Colonic mucosa (tissue), 4 donors: ENCODE data around the gene CCDC170. TPM values are rescaled to one million over a fixed set of nuclear protein-coding genes. Genes with fewer than 3 reads are reported as not detected.
A peak's percentile ranks its signal among the peaks of the same experiment; 100 is the strongest.

Source experiments
- DNase-seq: peaks from one replicate; pipeline ENCODE4 v3.0.0-alpha.2; 2020
- H3K27ac ChIP-seq: fragments of 200-600 bp; one replicate; pipeline ENCODE4 v1.8.0; 2021
- H3K27me3 ChIP-seq: fragments of 200-600 bp; one replicate; pipeline ENCODE4 v1.8.0; 2021
- H3K36me3 ChIP-seq: fragments of 200-600 bp; one replicate; pipeline ENCODE4 v1.8.0; 2021
- H3K4me1 ChIP-seq: fragments of 200-600 bp; one replicate; pipeline ENCODE4 v1.8.0; 2021; ENCODE audit warnings: mild to moderate bottlenecking
- H3K4me3 ChIP-seq: fragments of 200-600 bp; one replicate; pipeline ENCODE4 v1.8.0; 2021
- H3K9ac ChIP-seq, 2 donors: one replicate each; pipeline ENCODE4 v1.7.0; 2013; ENCODE audit warnings: control low read depth in 2 of 2, low read depth in 2 of 2, low read length in 2 of 2
- H3K9me3 ChIP-seq: fragments of 200-600 bp; one replicate; pipeline ENCODE4 v1.8.0; 2021
- CTCF ChIP-seq: fragments of 200-600 bp; IDR thresholded peaks from one replicate; pipeline ENCODE4 v1.8.0; 2022; ENCODE audit warnings: antibody characterized with exemption, mild to moderate bottlenecking
- intact Hi-C: fragments of 100-400 bp; cut with DNase I; formaldehyde crosslinking; loops from one replicate; pipeline ENCODE4 v1.14.1; 2022
- total RNA-seq, 2 donors: library from RNA; stranded (reverse); fragmentation: NEBNext Ultra II Directional in 1 of 2; extraction: Animal tissue kit (Norgen Biotek cat#: 25700) in 1 of 2; gene quantifications; one replicate each; pipeline ENCODE4 v1.2.1, GENCODE V29; 2021
- donor health status: healthy.
- donor health status: DM: no; HTN: no; CAD: no.
- donor health status: DM: no; HTN: no; CAD: no.

Gene CCDC170
- total RNA-seq, 2 donors from 2014 or later, result 0.77 to 0.86 TPM

GRCh38 chr6:151494936-151495320, 1.1 kb downstream of the CCDC170 start:
- H3K27me3 ChIP-seq, result peaks cover 15% of the 10 kb centered on the region
- no peaks in the 10 kb centered on the region for H3K36me3 ChIP-seq
- TF ChIP-seq CTCF, result no peak
- no peaks in the 10 kb centered on the region for H3K4me1 ChIP-seq
- DNase-seq, result no peak
- H3K9ac ChIP-seq, result peak overlapping the region in 1 of 2 donors; percentile 12
- peak overlapping the region; percentile 36 for H3K27ac ChIP-seq
- no peaks in the 10 kb centered on the region for H3K9me3 ChIP-seq
- intact Hi-C loops, result no loop called here
- peak overlapping the region; percentile 43 for H3K4me3 ChIP-seq

GRCh38 chr6:151495380-151495779, 1.6 kb downstream of the CCDC170 start:
- H3K9ac ChIP-seq, result no peak overlapping the region
- H3K4me3 ChIP-seq, result no peak overlapping the region
- DNase-seq, result no peak
- no peaks in the 10 kb centered on the region for H3K36me3 ChIP-seq
- no peak for TF ChIP-seq CTCF
- intact Hi-C loops, result no loop called here
- peaks cover 15% of the 10 kb centered on the region for H3K27me3 ChIP-seq
- no peaks in the 10 kb centered on the region for H3K9me3 ChIP-seq
- no peaks in the 10 kb centered on the region for H3K4me1 ChIP-seq
- H3K27ac ChIP-seq, result no peak overlapping the region

GRCh38 chr6:151497905-151498304, 4.1 kb downstream of the CCDC170 start:
- DNase-seq, result no peak
- Histone ChIP-seq H3K36me3 (no peaks in the 10 kb centered on the region), H3K9me3 (no peaks in the 10 kb centered on the region), H3K4me3 (no peak overlapping the region), H3K4me1 (no peaks in the 10 kb centered on the region), H3K27ac (no peak overlapping the region), H3K27me3 (peaks cover 15% of the 10 kb centered on the region), H3K9ac (no peak overlapping the region)
- TF ChIP-seq CTCF, result no peak
- intact Hi-C loops, result no loop called here

GRCh38 chr6:151498327-151498726, 4.5 kb downstream of the CCDC170 start:
- no peak overlapping the region for H3K27ac ChIP-seq
- no peak overlapping the region for H3K9ac ChIP-seq
- no peak for TF ChIP-seq CTCF
- no peaks in the 10 kb centered on the region for H3K9me3 ChIP-seq
- peaks cover 14% of the 10 kb centered on the region for H3K27me3 ChIP-seq
- no peaks in the 10 kb centered on the region for H3K4me1 ChIP-seq
- H3K4me3 ChIP-seq, result no peak overlapping the region
- H3K36me3 ChIP-seq, result no peaks in the 10 kb centered on the region
- intact Hi-C loops, result no loop called here
- no peak for DNase-seq

- Histone ChIP-seq H3K9me3 (no peaks in the 10 kb centered on the region), H3K4me3 (no peak overlapping the region), H3K4me1 (no peaks in the 10 kb centered on the region), H3K9ac (no peak overlapping the region), H3K36me3 (no peaks in the 10 kb centered on the region), H3K27me3 (peaks cover 2% of the 10 kb centered on the region), H3K27ac (no peak overlapping the region)
- intact Hi-C loops, result no loop called here
- TF ChIP-seq CTCF, result no peak
- no peak for DNase-seq
Observed at GRCh38 chr6:151499551-151499950, 5.7 kb downstream of the CCDC170 start.
